H1 (cell line): ENCODE results near the gene POLDIP2. TPM values are rescaled to one million over a fixed set of nuclear protein-coding genes. Genes with fewer than 3 reads are reported as not detected.

Experiments
- ATF2 ChIP-seq: IDR thresholded peaks from 2 replicates; pipeline ENCODE4 v1.6.1; 2012; ENCODE audit warnings: low read length, inconsistent platforms
- E2F6 ChIP-seq: IDR thresholded peaks from 2 replicates; pipeline ENCODE4 v1.6.1; 2012; ENCODE audit warnings: inconsistent platforms
- POU5F1 ChIP-seq: IDR thresholded peaks from 2 replicates; pipeline ENCODE4 v1.6.1; 2011; ENCODE audit warnings: low read depth, mild to moderate bottlenecking, low read length, moderate library complexity
- SAP30 ChIP-seq: fragments of 300-600 bp; sonication (generic); IDR thresholded peaks from 2 replicates; pipeline ENCODE4 v1.7.1; 2012; ENCODE audit warnings: low read length, moderate library complexity, mild to moderate bottlenecking, inconsistent platforms; ENCODE audit not compliant: insufficient read depth, insufficient replicate concordance
- SIX5 ChIP-seq: IDR thresholded peaks from 2 replicates; pipeline ENCODE4 v1.6.1; 2011; ENCODE audit warnings: mild to moderate bottlenecking, low read depth, low read length
- polyA plus RNA-seq, 7 experiments: library from polyadenylated mRNA; depleted of rRNA in 3 of 7; stranded (reverse) in 5 of 7; unstranded in 2 of 7; fragments of >200 nt in 5 of 7; fragments of 200-250 nt in 2 of 7; gene quantifications; 1 replicate in 5 of 7; 2 replicates in 1 of 7; 4 replicates in 1 of 7; pipeline versions ENCODE4 v1.2.1 to v1.2.3, GENCODE V29; 2011 to 2013; ENCODE audit warnings: missing spikeins in 2 of 7, mixed read lengths in 2 of 7
- total RNA-seq: library from RNA; stranded (reverse); fragmentation: NEBNext Ultra II Directional; extraction: Animal tissue kit (Norgen Biotek cat#: 25700); gene quantifications from 2 replicates; pipeline ENCODE4 v1.2.1, GENCODE V29; 2021

POLDIP2 gene
- total and polyA plus RNA-seq, 2 of the 8 experiments (the other 6 are each of a cell fraction or from before 2014, with no cell fraction given): 74.0 to 76.1 TPM

GRCh38 chr17:28367641-28368305 lies 10.4 kb upstream of the POLDIP2 start (continued):
- no peak for TF ChIP-seq POU5F1
- no peak for TF ChIP-seq SAP30
- TF ChIP-seq SIX5: no peak
- TF ChIP-seq E2F6: no peak
- no peak for TF ChIP-seq ATF2
- TF ChIP-seq, all 59 proteins: peak for 0
